Psoas muscle (tissue), 8 donors: ENCODE results near the gene FBXW11. TPM values are rescaled to one million over a fixed set of nuclear protein-coding genes. Genes with fewer than 3 reads are reported as not detected.
A peak's percentile ranks its signal among the peaks of the same experiment; 100 is the strongest.

Experiments used
- ATAC-seq, 4 donors: fragments of 200-7000 bp; cut with Tn5 transposase; one replicate each; pipeline ENCODE4 v1.9.1; 2020; ENCODE audit warnings: moderate library complexity in 3 of 4, mild to moderate bottlenecking in 2 of 4
- DNase-seq, 2 donors: peaks; one replicate each; pipeline ENCODE4 v3.0.0-alpha.2; 2020
- H3K27ac ChIP-seq: fragments of 200-600 bp; one replicate; pipeline ENCODE4 v1.8.0; 2022
- H3K27me3 ChIP-seq, 3 donors: fragments of 200-600 bp in 1 of 3; one replicate each; pipeline versions ENCODE4 v1.6.1 to v1.8.0; 2013 to 2022; ENCODE audit warnings: low read length in 2 of 3, mild to moderate bottlenecking in 2 of 3, moderate library complexity in 1 of 3; ENCODE audit not compliant: insufficient read depth in 3 of 3
- H3K36me3 ChIP-seq, 2 donors: fragments of 200-600 bp in 1 of 2; one replicate each; pipeline versions ENCODE4 v1.6.1 to v1.8.0; 2013 to 2022; ENCODE audit warnings: low read depth in 1 of 2, mild to moderate bottlenecking in 1 of 2, moderate library complexity in 1 of 2; ENCODE audit not compliant: insufficient read depth in 1 of 2
- H3K4me1 ChIP-seq: fragments of 200-600 bp; one replicate; pipeline ENCODE4 v1.8.0; 2022
- H3K4me3 ChIP-seq: fragments of 200-600 bp; one replicate; pipeline ENCODE4 v1.8.0; 2022; ENCODE audit warnings: mild to moderate bottlenecking
- H3K9me3 ChIP-seq: fragments of 200-600 bp; one replicate; pipeline ENCODE4 v1.8.0; 2022
- WGBS, 3 donors: extraction: QIAGEN DNeasy Blood & Tissue Kit; methylation state at CpG; one replicate each; pipeline versions ENCODE4 v1.1.6 to v1.1.7; 2013; 5-methylcytosine and 5-hydroxymethylcytosine counted together
- intact Hi-C, 2 donors: fragments of 100-400 bp; cut with DNase I; formaldehyde crosslinking; loops; one replicate each; pipeline versions ENCODE4 v1.11.0 to v1.14.2; 2022
- polyA plus RNA-seq, 3 donors: library from polyadenylated mRNA; stranded (reverse); fragments of 200-250 nt; gene quantifications; one replicate each; pipeline ENCODE4 v1.2.3, GENCODE V29; 2013
- total RNA-seq, 4 donors: library from RNA; stranded (reverse); fragmentation: NEBNext Ultra II Directional in 2 of 4; extraction: Animal tissue kit (Norgen Biotek cat#: 25700) in 2 of 4; gene quantifications; one replicate each; pipeline versions ENCODE4 v1.2.1 to v1.2.4, GENCODE V29; 2021 to 2023
- TF ChIP-seq, protein P1 (sequence below): fragments of 200-600 bp; IDR thresholded peaks from one replicate; pipeline ENCODE4 v1.8.0; 2022; ENCODE audit warnings: antibody characterized with exemption
- donor health status: healthy with polysubstance abuse.
- donor health status: DM: no; HTN: no; CAD: no; lungs with moderate emphysema.
- donor health status: Bipolar disorder and iron deficiency.
- donor health status: healthy.
- donor health status: DM: yes; HTN: yes; CAD: no.
- donor health status: DM: no; HTN: no; CAD: no.
- donor health status: DM: no; HTN: no; CAD: no.
- donor health status: DM: yes; HTN: yes; CAD: no.

Gene FBXW11
- total and polyA plus RNA-seq, 7 donors = 14.7 to 62.8 (median 50.1) TPM

- intact Hi-C loops = no loop called here
- 76 to 84% (median 78%) methylated on average over 3 of the region's 3 CpGs for WGBS, 3 donors
Observed at GRCh38 chr5:171861381-171861780, 145.1 kb downstream of the FBXW11 start.

GRCh38 chr5:171858303-171858702 lies 148.1 kb downstream of the FBXW11 start:
- intact Hi-C loops = loop anchor here in 1 of 2 donors (5.0 kb wide), 1 partner anchor 436 kb away; no protein-coding TSS in a partner anchor

More at GRCh38 chr5:171861381-171861780, 145.1 kb downstream of the FBXW11 start:
- ATAC-seq (no peak), DNase-seq (no peak)
- no peak overlapping the region for H3K27ac ChIP-seq
- no peaks in the 10 kb centered on the region for H3K9me3 ChIP-seq
- no peak overlapping the region for H3K4me3 ChIP-seq
- no peaks in the 10 kb centered on the region for H3K4me1 ChIP-seq
- H3K36me3 ChIP-seq = peaks cover 0 to 26% of the 10 kb centered on the region in 2 donors
- TF ChIP-seq, protein P1, sequence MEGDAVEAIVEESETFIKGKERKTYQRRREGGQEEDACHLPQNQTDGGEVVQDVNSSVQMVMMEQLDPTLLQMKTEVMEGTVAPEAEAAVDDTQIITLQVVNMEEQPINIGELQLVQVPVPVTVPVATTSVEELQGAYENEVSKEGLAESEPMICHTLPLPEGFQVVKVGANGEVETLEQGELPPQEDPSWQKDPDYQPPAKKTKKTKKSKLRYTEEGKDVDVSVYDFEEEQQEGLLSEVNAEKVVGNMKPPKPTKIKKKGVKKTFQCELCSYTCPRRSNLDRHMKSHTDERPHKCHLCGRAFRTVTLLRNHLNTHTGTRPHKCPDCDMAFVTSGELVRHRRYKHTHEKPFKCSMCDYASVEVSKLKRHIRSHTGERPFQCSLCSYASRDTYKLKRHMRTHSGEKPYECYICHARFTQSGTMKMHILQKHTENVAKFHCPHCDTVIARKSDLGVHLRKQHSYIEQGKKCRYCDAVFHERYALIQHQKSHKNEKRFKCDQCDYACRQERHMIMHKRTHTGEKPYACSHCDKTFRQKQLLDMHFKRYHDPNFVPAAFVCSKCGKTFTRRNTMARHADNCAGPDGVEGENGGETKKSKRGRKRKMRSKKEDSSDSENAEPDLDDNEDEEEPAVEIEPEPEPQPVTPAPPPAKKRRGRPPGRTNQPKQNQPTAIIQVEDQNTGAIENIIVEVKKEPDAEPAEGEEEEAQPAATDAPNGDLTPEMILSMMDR = no peak
- no peaks in the 10 kb centered on the region for H3K27me3 ChIP-seq

DNA sequence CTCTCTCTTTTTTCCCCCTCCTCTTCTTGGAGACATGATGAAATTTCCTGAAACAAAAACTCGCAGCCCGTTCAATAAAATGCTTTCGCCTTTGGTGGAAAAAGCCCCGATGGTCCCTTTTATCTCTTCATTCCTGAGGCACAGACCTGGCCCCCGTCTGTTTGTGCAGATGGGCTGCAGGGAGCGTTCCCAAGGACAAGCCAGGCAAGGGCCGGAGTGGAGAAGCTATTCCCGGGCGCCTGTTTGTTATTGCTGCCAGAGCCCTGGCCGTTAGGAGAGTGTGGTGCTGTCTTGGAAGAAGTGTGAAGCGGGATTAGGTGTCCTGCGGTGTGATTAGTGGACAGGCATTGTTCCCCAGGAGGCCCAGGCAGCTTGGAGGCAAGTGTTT lies 149.0 kb downstream of the FBXW11 start:
- 47 to 50% (median 47%) methylated on average over 12 of the region's 12 CpGs for WGBS, 3 donors
- Histone ChIP-seq H3K4me3 (no peak overlapping the region), H3K4me1 (no peaks in the 10 kb centered on the region), H3K27me3 (no peaks in the 10 kb centered on the region), H3K9me3 (no peaks in the 10 kb centered on the region), H3K27ac (no peak overlapping the region), H3K36me3 (no peaks in the 10 kb centered on the region)
- DNase-seq = no peak
- peak in 2 of 4 donors; percentile 52 to 69 for ATAC-seq
- intact Hi-C loops = loop anchor here in 1 of 2 donors (5.0 kb wide), 1 partner anchor 435 kb away; no protein-coding TSS in a partner anchor
- TF ChIP-seq, protein P1 = no peak

More at GRCh38 chr5:171858303-171858702, 148.1 kb downstream of the FBXW11 start:
- Histone ChIP-seq H3K4me3 (no peak overlapping the region), H3K36me3 (peaks cover 0 to 7% of the 10 kb centered on the region in 2 donors), H3K27me3 (no peaks in the 10 kb centered on the region), H3K4me1 (no peaks in the 10 kb centered on the region), H3K27ac (no peak overlapping the region), H3K9me3 (no peaks in the 10 kb centered on the region)
- peak in 3 of 4 donors; percentile 48 to 70 (median 61) for ATAC-seq
- no peak for DNase-seq
- WGBS, 3 donors = 90 to 93% (median 93%) methylated on average over 7 of the region's 7 CpGs
- TF ChIP-seq, protein P1 = peak; percentile 22

DNA sequence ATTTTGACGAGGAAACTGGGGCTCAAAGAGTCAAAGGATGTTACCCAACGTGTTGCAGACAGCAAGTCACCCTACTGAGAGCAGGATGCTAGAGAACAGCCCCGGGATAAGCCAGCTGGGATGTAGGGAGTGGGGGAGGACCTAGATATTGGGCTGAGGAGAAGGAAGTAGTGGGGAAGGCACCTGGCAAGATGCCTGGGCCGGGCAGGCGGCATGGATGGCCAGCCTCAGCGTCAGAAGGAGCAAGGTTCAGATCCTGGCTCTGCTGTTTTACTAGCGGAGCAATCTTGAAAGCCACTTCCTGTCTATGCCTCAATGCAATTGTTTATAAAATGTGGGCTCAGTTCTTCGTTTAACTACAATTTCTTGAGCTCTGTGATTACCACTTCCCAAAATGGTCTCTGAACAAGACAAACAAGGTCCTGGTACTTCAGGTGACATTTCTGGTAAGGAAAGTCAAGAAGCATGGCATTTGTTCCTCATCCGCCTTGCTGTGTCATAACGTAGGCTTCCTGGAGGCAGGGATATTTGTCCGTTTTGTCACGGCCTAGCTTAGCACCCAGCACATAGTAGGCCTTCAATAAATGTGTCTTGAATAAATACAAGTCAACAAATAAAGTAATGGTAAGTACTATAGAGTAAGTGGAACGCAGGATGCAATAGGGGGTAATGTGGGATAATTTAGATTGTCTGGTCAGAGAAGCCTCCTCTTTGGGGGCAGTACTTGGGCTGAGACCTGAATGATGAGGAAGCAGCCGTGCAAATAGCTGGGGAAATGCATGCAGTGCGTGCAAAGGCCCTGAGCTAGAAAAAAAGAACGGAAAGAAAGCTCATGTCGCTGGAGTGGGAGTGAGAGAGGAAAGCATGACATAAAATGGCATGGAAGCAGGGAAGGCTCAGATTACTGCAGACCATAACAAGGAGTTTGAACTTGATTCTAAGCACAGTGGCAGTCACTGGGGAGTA lies 150.4 kb downstream of the FBXW11 start:
- Histone ChIP-seq H3K4me1 (no peaks in the 10 kb centered on the region), H3K27me3 (no peaks in the 10 kb centered on the region), H3K4me3 (no peak overlapping the region), H3K27ac (no peak overlapping the region), H3K9me3 (no peaks in the 10 kb centered on the region), H3K36me3 (no peaks in the 10 kb centered on the region)
- ATAC-seq = no peak
- TF ChIP-seq, protein P1 = no peak
- DNase-seq = no peak
- 81 to 83% (median 81%) methylated on average over 17 of the region's 17 CpGs for WGBS, 3 donors
- intact Hi-C loops = loop anchor here in 1 of 2 donors (5.0 kb wide), 1 partner anchor 434 kb away; no protein-coding TSS in a partner anchor
